ES-I3 (cell line): Measurements from ENCODE around the gene SNRPA1.

Experiments used
- H3K36me3 ChIP-seq: 2 replicates; pipeline ENCODE4 v1.6.1; 2013; ENCODE audit warnings: mild to moderate bottlenecking, low read length, control low read depth, moderate library complexity; ENCODE audit not compliant: insufficient read depth
- H3K4me1 ChIP-seq: 2 replicates; pipeline ENCODE4 v1.6.1; 2013; ENCODE audit warnings: mild to moderate bottlenecking, control low read depth, low read length; ENCODE audit not compliant: insufficient read depth
- H3K9ac ChIP-seq: 2 replicates; pipeline ENCODE4 v1.6.1; 2013; ENCODE audit warnings: low read depth, mild to moderate bottlenecking, low read length, moderate library complexity
- H3K9me3 ChIP-seq: 2 replicates; pipeline ENCODE4 v1.6.1; 2013; ENCODE audit warnings: mild to moderate bottlenecking, low read length, moderate library complexity; ENCODE audit not compliant: control insufficient read depth, insufficient read depth

The SNRPA1 gene

GRCh38 chr15:101232677-101233076 lies 62.4 kb downstream of the SNRPA1 start:
- Histone ChIP-seq H3K9ac (no peak overlapping the region), H3K36me3 (peaks cover 9% of the 10 kb centered on the region; the same call in 1 of the 2 replicates)

More at GRCh38 chr15:101232677-101233076, 62.4 kb downstream of the SNRPA1 start:
- H3K9me3 ChIP-seq, result no peaks in the 10 kb centered on the region
- 0 out of 2 replicates have a peak, but pooled peaks cover 5% of the 10 kb centered on the region for H3K4me1 ChIP-seq
